ENCODE data around the gene USP17L25.
"Not testable (repeated sequence)": the region's sequence is repeated elsewhere in the genome, so short reads cannot be mapped to it uniquely, and the experiment has no call there.

USP17L25 gene

GRCh38 chr4:9329611-9330010 is at the start of gene USP17L25:
USP17L25 (plus strand) TSS chr4:9329911; CDS start chr4:9329911, 0 bp downstream.
- not testable (repeated sequence) for DNase-seq

- not testable (repeated sequence) for DNase-seq
Observed at GRCh38 chr4:9324191-9324590, 5.5 kb upstream of the USP17L25 start.

- not testable (repeated sequence) for DNase-seq
Observed at GRCh38 chr4:9324865-9325264, 4.8 kb upstream of the USP17L25 start, which contains the start of gene USP17L24. USP17L24 (plus strand) TSS chr4:9325165; CDS start chr4:9325165, 0 bp downstream.

- not testable (repeated sequence) for DNase-seq
Observed at GRCh38 chr4:9334358-9334757, 4.6 kb downstream of the USP17L25 start, which contains the start of gene USP17L26. USP17L26 (plus strand) TSS chr4:9334658; CDS start chr4:9334658, 0 bp downstream.

GRCh38 chr4:9339103-9339502 is 9.4 kb downstream of the USP17L25 start, which contains the start of gene USP17L5:
USP17L5 (plus strand) TSS chr4:9339403; CDS start chr4:9339403, 0 bp downstream.
- not testable (repeated sequence) for DNase-seq

- DNase-seq = not testable (repeated sequence)
Observed at GRCh38 chr4:9343848-9344247, 14.1 kb downstream of the USP17L25 start, which contains the start of gene USP17L27. USP17L27 (plus strand) TSS chr4:9344148; CDS start chr4:9344148, 0 bp downstream.

GRCh38 chr4:9348593-9348992 is 18.9 kb downstream of the USP17L25 start, which contains the start of gene USP17L28:
USP17L28 (plus strand) TSS chr4:9348893; CDS start chr4:9348893, 0 bp downstream.
- DNase-seq = not testable (repeated sequence)

GRCh38 chr4:9350866-9351265 is 21.2 kb downstream of the USP17L25 start:
- DNase-seq = not testable (repeated sequence)

- not testable (repeated sequence) for DNase-seq
Observed at GRCh38 chr4:9353338-9353737, 23.6 kb downstream of the USP17L25 start, which contains the start of gene USP17L29. USP17L29 (plus strand) TSS chr4:9353638; CDS start chr4:9353638, 0 bp downstream.

GRCh38 chr4:9362829-9363228 is 33.1 kb downstream of the USP17L25 start, which contains the start of gene USP17L30:
USP17L30 (plus strand) TSS chr4:9363129; CDS start chr4:9363129, 0 bp downstream.
- not testable (repeated sequence) for DNase-seq

- DNase-seq = not testable (repeated sequence)
Observed at GRCh38 chr4:9379881-9380280, 50.2 kb downstream of the USP17L25 start.
